Ovary (tissue), 9 donors: Measurements from ENCODE around the gene SPAG9. TPM values are rescaled to one million over a fixed set of nuclear protein-coding genes. Genes with fewer than 3 reads are reported as not detected.

ENCODE experiments used
- DNase-seq, 5 donors: peaks; one replicate each; pipeline ENCODE4 v3.0.0-alpha.2; 2019 to 2020
- H3K27ac ChIP-seq, 2 donors: fragments of 200-600 bp; one replicate each; pipeline versions ENCODE4 v1.5.1 to v1.8.0; 2019 to 2022
- H3K27me3 ChIP-seq: fragments of 200-600 bp; one replicate; pipeline ENCODE4 v1.8.0; 2022
- H3K36me3 ChIP-seq: fragments of 200-600 bp; sonication (generic); one replicate; pipeline ENCODE4 v1.5.1; 2019
- H3K4me1 ChIP-seq: one replicate; pipeline ENCODE4 v1.8.1; 2013; ENCODE audit warnings: mild to moderate bottlenecking, moderate library complexity; ENCODE audit not compliant: insufficient read depth
- H3K4me3 ChIP-seq: fragments of 200-600 bp; sonication (generic); one replicate; pipeline ENCODE4 v1.5.1; 2017
- H3K9me3 ChIP-seq, 2 donors: fragments of 200-600 bp in 1 of 2; sonication (generic) in 1 of 2; one replicate each; pipeline versions ENCODE4 v1.5.1 to v1.8.1; 2013 to 2019; ENCODE audit warnings: mild to moderate bottlenecking in 1 of 2, moderate library complexity in 1 of 2
- CTCF ChIP-seq, 3 donors: fragments of 450-650 bp in 2 of 3; fragments of 200-600 bp in 1 of 3; IDR thresholded peaks; one replicate each; pipeline versions ENCODE4 v1.5.1 to v1.8.0; 2016 to 2022; ENCODE audit warnings: antibody characterized with exemption in 3 of 3, mild to moderate bottlenecking in 1 of 3
- EP300 ChIP-seq: sonication (generic); formaldehyde crosslinking; IDR thresholded peaks from one replicate; pipeline ENCODE4 v1.6.1; 2017; ENCODE audit warnings: antibody characterized with exemption
- POLR2A ChIP-seq: fragments of 450-650 bp; IDR thresholded peaks from one replicate; pipeline ENCODE4 v1.6.1; 2017; ENCODE audit warnings: antibody characterized with exemption, mild to moderate bottlenecking, moderate library complexity
- WGBS, 3 donors: extraction: QIAGEN DNeasy Blood & Tissue Kit in 1 of 3; methylation state at CpG; one replicate each; pipeline versions ENCODE4 v1.1.5 to v1.1.7; 2013 to 2017; 5-methylcytosine and 5-hydroxymethylcytosine counted together
- intact Hi-C, 4 donors: fragments of 100-400 bp; cut with DNase I; formaldehyde crosslinking; loops; one replicate each; pipeline versions ENCODE4 v1.11.0 to v1.15.1; 2022 to 2023
- polyA plus RNA-seq, 2 donors: library from polyadenylated mRNA; stranded (reverse); fragments of 200-250 nt in 1 of 2; fragments of 350-450 nt in 1 of 2; fragmentation: Illumina TruSeq in 1 of 2; extraction: RNeasy Lipid Tissue Mini Kit (QIAGEN cat#74804) in 1 of 2; gene quantifications; one replicate each; pipeline ENCODE4 v1.2.3, GENCODE V29; 2013 to 2014
- total RNA-seq, 7 donors: library from RNA; depleted of rRNA in 2 of 7; stranded (reverse); fragments of >200 nt in 2 of 7; fragmentation: NEBNext Ultra II Directional in 3 of 7; extraction: Animal tissue kit (Norgen Biotek cat#: 25700) in 3 of 7; gene quantifications; one replicate each; pipeline versions ENCODE4 v1.1.0 to v1.2.4, GENCODE V29; 2016 to 2023
- donor health status: DM: no; HTN: no; CAD: no; lungs with moderate emphysema.
- donor health status: DM: no; HTN: no; CAD: no.
- donor health status: Bipolar disorder and iron deficiency.
- donor health status: DM: yes; HTN: yes; CAD: no.
- donor health status: DM: no; HTN: no; CAD: no.
- donor health status: DM: yes; HTN: yes; CAD: no.

SPAG9 gene
- total and polyA plus RNA-seq, 9 donors = 28.8 to 103 (median 79.4) TPM

- peak; percentile 68 to 76 (median 72) for DNase-seq
- peaks cover 3% of the 10 kb centered on the region for H3K4me1 ChIP-seq
- H3K27ac ChIP-seq = peak overlapping the region in 1 of 2 donors; percentile 60
- H3K27me3 ChIP-seq = no peaks in the 10 kb centered on the region
- no peaks in the 10 kb centered on the region for H3K9me3 ChIP-seq
- intact Hi-C loops = no loop called here
- H3K36me3 ChIP-seq = no peaks in the 10 kb centered on the region
- 8 to 14% (median 12%) methylated on average over 13 of the region's 13 CpGs for WGBS, 3 donors
- TF ChIP-seq POLR2A (no peak), EP300 (no peak), CTCF (IDR thresholded peaks at IDR 0.05) (no peak)
- H3K4me3 ChIP-seq = peak overlapping the region; percentile 35
These were observed 73.9 kb downstream of the SPAG9 start for GRCh38 chr17:51046514-51047384.

DNA sequence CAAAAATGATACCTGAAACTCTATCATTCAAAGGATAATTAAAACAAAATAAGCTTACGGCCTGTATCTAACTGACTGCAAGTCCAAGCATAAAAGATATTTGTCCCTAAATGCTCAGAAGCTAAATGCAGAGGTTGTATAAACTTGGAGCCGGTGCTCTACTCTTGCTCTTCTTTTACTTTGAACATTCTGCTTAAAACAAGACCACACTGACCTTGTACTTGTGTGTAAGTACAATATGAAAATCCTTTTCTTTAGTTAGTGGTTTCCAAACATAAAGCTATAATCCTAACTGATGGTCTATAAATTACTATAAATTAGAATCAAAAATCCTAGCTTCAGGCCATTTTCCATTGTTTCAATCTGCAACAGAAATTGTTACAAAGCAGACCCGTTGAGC, 74.6 kb downstream of the SPAG9 start:
- no peak for DNase-seq
- 10 to 27% (median 14%) methylated on average over 3 of the region's 3 CpGs for WGBS, 3 donors
- Histone ChIP-seq H3K27ac (peak overlapping the region in 1 of 2 donors; percentile 60), H3K4me1 (peaks cover 3% of the 10 kb centered on the region), H3K27me3 (no peaks in the 10 kb centered on the region), H3K36me3 (no peaks in the 10 kb centered on the region), H3K4me3 (peak overlapping the region; percentile 35), H3K9me3 (no peaks in the 10 kb centered on the region)
- TF ChIP-seq POLR2A (no peak), CTCF (IDR thresholded peaks at IDR 0.05) (no peak), EP300 (no peak)
- intact Hi-C loops = no loop called here

GRCh38 chr17:51045621-51046020, 75.0 kb downstream of the SPAG9 start:
- intact Hi-C loops = no loop called here
- Histone ChIP-seq H3K27ac (peak overlapping the region in 1 of 2 donors; percentile 60), H3K9me3 (no peaks in the 10 kb centered on the region), H3K36me3 (no peaks in the 10 kb centered on the region), H3K4me3 (no peak overlapping the region), H3K27me3 (no peaks in the 10 kb centered on the region), H3K4me1 (peaks cover 3% of the 10 kb centered on the region)
- no peak for TF ChIP-seq CTCF (IDR thresholded peaks at IDR 0.05)
- TF ChIP-seq EP300 = no peak
- no peak for TF ChIP-seq POLR2A
- 19 to 30% (median 20%) methylated on average over 1 of the region's 1 CpG for WGBS, 3 donors
- DNase-seq = no peak

GRCh38 chr17:51044976-51045375, 75.7 kb downstream of the SPAG9 start:
- Histone ChIP-seq H3K4me1 (peaks cover 3% of the 10 kb centered on the region), H3K27ac (no peak overlapping the region), H3K9me3 (no peaks in the 10 kb centered on the region), H3K36me3 (no peaks in the 10 kb centered on the region), H3K27me3 (no peaks in the 10 kb centered on the region), H3K4me3 (no peak overlapping the region)
- 26 to 36% (median 26%) methylated on average over 7 of the region's 7 CpGs for WGBS, 3 donors
- intact Hi-C loops = no loop called here
- no peak for TF ChIP-seq POLR2A
- no peak for TF ChIP-seq CTCF (IDR thresholded peaks at IDR 0.05)
- no peak for TF ChIP-seq EP300
- DNase-seq = no peak
